ENCODE measurements around the gene FGD5. TPM values are rescaled to one million over a fixed set of nuclear protein-coding genes. Genes with fewer than 3 reads are reported as not detected.

The FGD5 gene
- polyA plus RNA-seq, 1 of the 3 experiments (the other 2 are of a cell fraction) = not detected

GRCh38 chr3:14848906-14849305, 30.1 kb downstream of the FGD5 start:
- Histone ChIP-seq H4K20me1 (ENCODE audit: insufficient read depth) (no peaks in the 10 kb centered on the region), H3K4me3 (ENCODE audit: low read depth in 2 of 2, low read length in 1 of 2) (no peak overlapping the region), H3K36me3 (replicated peaks in 1 of 2; ENCODE audit: control insufficient read depth in 1 of 2, insufficient read depth in 2 of 2, low read length in 1 of 2) (no peaks in the 10 kb centered on the region), H3K9me2 (no peaks in the 10 kb centered on the region), H3K27me3 (ENCODE audit: insufficient read depth) (no peaks in the 10 kb centered on the region; the same call in 1 of the 2 replicates), H3K79me2 (ENCODE audit: insufficient read depth) (no peaks in the 10 kb centered on the region), H3F3A (replicated peaks; ENCODE audit: insufficient read depth) (no peaks in the 10 kb centered on the region), H2AFZ (ENCODE audit: low read depth) (no peak overlapping the region), H3K9ac (no peak overlapping the region), H3K27ac (ENCODE audit: low read depth in 2 of 2, low read length in 1 of 2) (peak overlapping the region in 1 of 2 experiments; percentile 92; a peak in 2 of 4 replicates), H3K4me2 (no peak overlapping the region), H3K4me1 (ENCODE audit: control insufficient read depth in 1 of 2, insufficient read depth in 2 of 2, low read depth in 1 of 2, low read length in 1 of 2) (peaks cover 0 to 46% of the 10 kb centered on the region in 2 experiments; a peak in 2 of 4 replicates), H3K9me3 (no peaks in the 10 kb centered on the region)
- 35% methylated on average over 6 of the region's 8 CpGs for WGBS (ENCODE audit: low lambda C conversion rate)
- ChIA-PET CTCF (interaction anchor here (1.0 to 2.9 kb wide), 5 partner anchors 9 to 340 kb away, joined by 3 to 8 read pairs (median 3); no protein-coding TSS in a partner anchor), POLR2A (no interaction called here)
- no peak for DNase-seq
- TF ChIP-seq TEAD4 (IDR thresholded peaks at IDR 0.05; ENCODE audit: borderline replicate concordance, insufficient read depth) = no peak
- TF ChIP-seq FOXM1 (IDR thresholded peaks at IDR 0.05; ENCODE audit: low read depth) = no peak
- no peak for TF ChIP-seq ELF1 (IDR thresholded peaks at IDR 0.05)
- TF ChIP-seq MAX (IDR thresholded peaks at IDR 0.05; ENCODE audit: low read depth) = no peak
- no peak for TF ChIP-seq USF2 (IDR thresholded peaks at IDR 0.05; ENCODE audit: borderline replicate concordance, low read depth, low read length)
- no peak for TF ChIP-seq RAD21 (IDR thresholded peaks at IDR 0.05; ENCODE audit: low read length)
- no peak for TF ChIP-seq GABPA (IDR thresholded peaks at IDR 0.05; ENCODE audit: low read depth)
- TF ChIP-seq, protein P1, sequence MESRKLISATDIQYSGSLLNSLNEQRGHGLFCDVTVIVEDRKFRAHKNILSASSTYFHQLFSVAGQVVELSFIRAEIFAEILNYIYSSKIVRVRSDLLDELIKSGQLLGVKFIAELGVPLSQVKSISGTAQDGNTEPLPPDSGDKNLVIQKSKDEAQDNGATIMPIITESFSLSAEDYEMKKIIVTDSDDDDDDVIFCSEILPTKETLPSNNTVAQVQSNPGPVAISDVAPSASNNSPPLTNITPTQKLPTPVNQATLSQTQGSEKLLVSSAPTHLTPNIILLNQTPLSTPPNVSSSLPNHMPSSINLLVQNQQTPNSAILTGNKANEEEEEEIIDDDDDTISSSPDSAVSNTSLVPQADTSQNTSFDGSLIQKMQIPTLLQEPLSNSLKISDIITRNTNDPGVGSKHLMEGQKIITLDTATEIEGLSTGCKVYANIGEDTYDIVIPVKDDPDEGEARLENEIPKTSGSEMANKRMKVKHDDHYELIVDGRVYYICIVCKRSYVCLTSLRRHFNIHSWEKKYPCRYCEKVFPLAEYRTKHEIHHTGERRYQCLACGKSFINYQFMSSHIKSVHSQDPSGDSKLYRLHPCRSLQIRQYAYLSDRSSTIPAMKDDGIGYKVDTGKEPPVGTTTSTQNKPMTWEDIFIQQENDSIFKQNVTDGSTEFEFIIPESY (IDR thresholded peaks at IDR 0.05; ENCODE audit: borderline replicate concordance, low read depth) = no peak
- TF ChIP-seq RCOR1 (IDR thresholded peaks at IDR 0.05; ENCODE audit: low read length) = no peak

DNA sequence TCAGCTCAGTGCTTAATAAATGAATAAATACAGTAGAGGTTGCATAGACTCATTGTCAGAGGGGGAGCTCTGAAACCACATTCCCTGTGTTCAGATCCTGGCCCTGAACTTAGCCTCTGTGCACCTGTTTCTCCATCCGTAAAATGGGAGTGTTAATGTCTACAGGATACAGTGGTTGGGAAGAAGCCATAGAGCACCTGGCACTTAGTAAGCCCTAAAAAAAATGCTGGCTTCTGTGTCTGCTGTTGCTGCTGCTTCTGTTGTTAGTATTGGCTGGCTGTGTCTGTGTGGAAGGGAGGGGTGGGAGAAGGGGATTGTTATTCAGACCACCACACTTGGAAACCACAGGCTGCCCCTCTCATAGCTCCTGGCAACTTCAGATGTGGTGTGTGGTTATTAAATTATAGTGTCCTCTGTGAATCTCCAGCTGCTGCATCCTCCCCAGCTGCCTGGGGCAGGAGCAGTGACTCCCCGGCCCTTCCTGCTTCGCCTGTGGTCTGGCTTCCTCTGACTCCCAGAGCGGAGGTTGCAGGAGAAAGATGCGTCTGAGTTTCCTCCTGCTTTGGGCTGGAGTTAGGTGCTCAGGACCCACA, 31.0 kb downstream of the FGD5 start:
- H3K4me1 ChIP-seq (ENCODE audit: control insufficient read depth in 1 of 2, insufficient read depth in 2 of 2, low read depth in 1 of 2, low read length in 1 of 2) = peaks cover 0 to 46% of the 10 kb centered on the region in 2 experiments; a peak in 2 of 4 replicates

More for the DNA sequence above, 31.0 kb downstream of the FGD5 start:
- peak; percentile 87 for DNase-seq
- Histone ChIP-seq H2AFZ (ENCODE audit: low read depth) (no peak overlapping the region), H3K27ac (ENCODE audit: low read depth in 2 of 2, low read length in 1 of 2) (peak overlapping the region in 1 of 2 experiments; percentile 92; a peak in 2 of 4 replicates), H4K20me1 (ENCODE audit: insufficient read depth) (no peaks in the 10 kb centered on the region), H3K27me3 (ENCODE audit: insufficient read depth) (no peaks in the 10 kb centered on the region; the same call in 1 of the 2 replicates), H3K79me2 (ENCODE audit: insufficient read depth) (no peaks in the 10 kb centered on the region), H3K9ac (no peak overlapping the region), H3K4me2 (no peak overlapping the region), H3K9me2 (no peaks in the 10 kb centered on the region), H3F3A (replicated peaks; ENCODE audit: insufficient read depth) (no peaks in the 10 kb centered on the region), H3K36me3 (replicated peaks in 1 of 2; ENCODE audit: control insufficient read depth in 1 of 2, insufficient read depth in 2 of 2, low read length in 1 of 2) (no peaks in the 10 kb centered on the region), H3K9me3 (no peaks in the 10 kb centered on the region), H3K4me3 (ENCODE audit: low read depth in 2 of 2, low read length in 1 of 2) (no peak overlapping the region)
- 47% methylated on average over 5 of the region's 5 CpGs for WGBS (ENCODE audit: low lambda C conversion rate)
- CTCF ChIA-PET = interaction anchor here (0.8 to 1.6 kb wide), 9 partner anchors 11 to 176 kb away, joined by 3 to 6 read pairs (median 4); no protein-coding TSS in a partner anchor
- TF ChIP-seq RAD21 (IDR thresholded peaks at IDR 0.05; ENCODE audit: low read length) (peak; percentile 17; the same call in 1 of the 2 replicates), RCOR1 (IDR thresholded peaks at IDR 0.05; ENCODE audit: low read length) (peak; percentile 58; the same call in 1 of the 2 replicates), CHD2 (IDR thresholded peaks at IDR 0.05; ENCODE audit: low read length, partially characterized antibody) (peak; percentile 78), GABPA (IDR thresholded peaks at IDR 0.05; ENCODE audit: low read depth) (no peak), MXI1 (IDR thresholded peaks at IDR 0.05; ENCODE audit: low read depth, low read length) (peak; percentile 53; the same call in 1 of the 2 replicates), FOXJ3 (CRISPR knock-in tag; IDR thresholded peaks at IDR 0.05) (peak; percentile 83), TAF1 (IDR thresholded peaks at IDR 0.05; ENCODE audit: borderline replicate concordance, low read depth, low read length) (no peak), EP300 (IDR thresholded peaks at IDR 0.05; ENCODE audit: borderline replicate concordance in 1 of 2, low read depth in 1 of 2, low read length in 1 of 2) (peak in 1 of 2 experiments; percentile 82; a peak in 1 of 4 replicates)
- POLR2A ChIA-PET = no interaction called here

Data from SK-N-SH (cell line).